Measurements from ENCODE around the gene OSBPL2. TPM values are rescaled to one million over a fixed set of nuclear protein-coding genes. Genes with fewer than 3 reads are reported as not detected.

The OSBPL2 gene
- polyA plus RNA-seq, 10 donors = 23.0 to 35.6 (median 27.3) TPM

DNA sequence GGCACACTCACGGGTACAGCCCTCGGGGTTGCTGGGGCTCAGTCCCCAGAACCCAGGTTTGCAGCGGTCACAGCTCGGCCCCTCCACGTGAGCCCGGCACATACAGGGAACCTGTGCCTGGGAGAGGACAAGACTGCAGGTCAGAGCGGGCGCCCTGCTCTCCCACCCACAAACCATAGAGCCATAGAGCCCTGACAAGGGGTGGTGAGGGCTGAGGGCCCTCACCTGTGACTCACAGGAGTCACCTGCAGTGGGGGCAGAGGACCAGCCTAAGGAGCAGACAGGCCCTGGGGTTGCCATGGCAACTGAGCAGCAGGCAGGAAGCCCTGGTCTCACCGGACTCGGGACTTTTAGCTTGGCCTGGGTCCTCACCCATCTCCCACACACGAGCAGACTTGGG is 98.0 kb downstream of the OSBPL2 start:
- DNase-seq = no peak

DNA sequence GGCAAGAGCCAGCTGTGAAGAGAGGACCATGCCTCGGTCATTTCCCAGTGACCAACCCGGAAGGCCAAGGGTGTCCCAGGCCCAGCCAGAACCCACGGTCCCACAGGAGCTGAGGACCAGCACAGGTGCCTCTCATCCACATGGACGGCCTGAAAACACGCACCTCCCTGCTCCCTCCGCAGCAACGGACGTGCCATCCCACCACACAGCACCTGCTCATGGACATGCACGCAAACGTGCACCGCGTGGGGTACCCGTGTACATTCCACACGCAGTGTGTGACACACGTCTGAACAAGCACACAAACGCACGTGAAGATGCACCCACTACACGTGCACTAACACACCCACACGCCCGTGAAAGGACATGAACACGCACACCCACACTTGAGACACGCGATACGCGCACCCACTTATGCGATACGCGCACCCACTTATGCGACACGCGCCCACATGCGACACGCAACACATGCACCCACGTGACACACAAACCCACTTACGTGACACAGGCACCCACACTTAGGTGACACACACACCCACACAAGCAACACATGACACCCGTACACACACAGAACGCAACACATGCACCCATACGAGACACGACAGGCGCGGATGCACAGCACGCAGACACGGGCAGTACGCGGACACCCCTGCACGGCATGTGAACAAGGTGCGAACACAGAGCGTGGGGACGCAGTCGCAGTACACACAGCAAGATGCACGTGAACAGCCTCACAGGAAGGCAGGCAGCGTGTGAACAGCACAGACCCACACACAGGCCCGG is 98.6 kb downstream of the OSBPL2 start:
- no peak for DNase-seq

GRCh38 chr20:62337558-62338293 is 99.4 kb downstream of the OSBPL2 start:
- no peak for DNase-seq

DNA sequence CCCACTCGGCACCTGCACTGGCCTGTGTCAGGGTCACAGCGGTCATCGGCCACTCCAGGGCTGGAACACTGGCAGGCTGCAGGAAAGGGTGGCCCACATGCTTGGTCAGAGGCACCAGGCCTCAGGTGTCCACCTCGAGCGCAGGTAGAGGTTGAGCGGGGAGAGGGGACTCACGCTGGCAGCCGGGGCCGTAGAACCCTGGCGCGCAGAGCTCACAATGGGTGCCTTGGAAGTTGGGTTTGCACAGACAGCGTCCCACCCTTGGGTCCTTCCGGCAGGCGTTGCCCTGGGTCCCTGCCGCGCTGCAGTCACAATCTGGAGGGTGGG is 99.9 kb downstream of the OSBPL2 start:
- no peak for DNase-seq

GRCh38 chr20:62339647-62340062 is 101.3 kb downstream of the OSBPL2 start:
- no peak for DNase-seq

- DNase-seq = no peak
Measured at GRCh38 chr20:62342910-62343309, 104.6 kb downstream of the OSBPL2 start.

- DNase-seq = no peak
Measured at GRCh38 chr20:62344092-62344491, 105.8 kb downstream of the OSBPL2 start.

- DNase-seq = no peak
Measured at GRCh38 chr20:62344782-62345181, 106.5 kb downstream of the OSBPL2 start.

Other genes starting within 250 kb of the OSBPL2 start
- 10 to 100 TPM in 9 of 10 donors, 1 to 10 TPM in 1; 9.9 to 17.1 (median 13.4) TPM for gene TAF4, start 172.6 kb upstream of the OSBPL2 start, polyA plus RNA-seq (ENCODE audit: insufficient read length in 10 of 10)
- gene LSM14B, start 116.0 kb upstream of the OSBPL2 start, polyA plus RNA-seq (ENCODE audit: insufficient read length in 10 of 10) = 10 to 100 TPM; 60.9 to 93.3 (median 79.6) TPM
- 100 to 1,000 TPM; 141 to 179 (median 146) TPM for gene PSMA7, start 95.1 kb upstream of the OSBPL2 start, polyA plus RNA-seq (ENCODE audit: insufficient read length in 10 of 10)
- 10 to 100 TPM; 10.4 to 20.4 (median 15.2) TPM for gene SS18L1, start 94.8 kb upstream of the OSBPL2 start, polyA plus RNA-seq (ENCODE audit: insufficient read length in 10 of 10)
- 10 to 100 TPM; 18.3 to 28.3 (median 24.7) TPM for gene MTG2, start 55.5 kb upstream of the OSBPL2 start, polyA plus RNA-seq (ENCODE audit: insufficient read length in 10 of 10)
- 1 to 10 TPM in 3 of 10 donors, under 1 TPM in 6, not detected in 1; 0.32 to 2.2 (median 0.91) TPM for gene HRH3, start 18.2 kb upstream of the OSBPL2 start, polyA plus RNA-seq (ENCODE audit: insufficient read length in 10 of 10)
- gene ADRM1, start 64.5 kb downstream of the OSBPL2 start, polyA plus RNA-seq (ENCODE audit: insufficient read length in 10 of 10) = 10 to 100 TPM; 42.4 to 60.8 (median 50.8) TPM
- 10 to 100 TPM; 38.4 to 86.0 (median 57.8) TPM for gene LAMA5, start 128.8 kb downstream of the OSBPL2 start, polyA plus RNA-seq (ENCODE audit: insufficient read length in 10 of 10)
- 1,000 to 10,000 TPM in 6 of 10 donors, 100 to 1,000 TPM in 4; 962 to 1,509 (median 1,097) TPM for gene RPS21, start 148.6 kb downstream of the OSBPL2 start, polyA plus RNA-seq (ENCODE audit: insufficient read length in 10 of 10)
- gene CABLES2, start 168.8 kb downstream of the OSBPL2 start, polyA plus RNA-seq (ENCODE audit: insufficient read length in 10 of 10) = 1 to 10 TPM; 4.0 to 8.0 (median 5.2) TPM
- gene RBBP8NL, start 189.0 kb downstream of the OSBPL2 start, polyA plus RNA-seq (ENCODE audit: insufficient read length in 10 of 10) = under 1 TPM in 2 of 10 donors, not detected in 8; 0.53 to 0.71 TPM
- under 1 TPM in 3 of 10 donors, not detected in 7; 0.04 to 0.14 (median 0.05) TPM for gene GATA5, start 237.5 kb downstream of the OSBPL2 start, polyA plus RNA-seq (ENCODE audit: insufficient read length in 10 of 10)